ENCODE results near the gene CTNNA2.

The CTNNA2 gene

DNA sequence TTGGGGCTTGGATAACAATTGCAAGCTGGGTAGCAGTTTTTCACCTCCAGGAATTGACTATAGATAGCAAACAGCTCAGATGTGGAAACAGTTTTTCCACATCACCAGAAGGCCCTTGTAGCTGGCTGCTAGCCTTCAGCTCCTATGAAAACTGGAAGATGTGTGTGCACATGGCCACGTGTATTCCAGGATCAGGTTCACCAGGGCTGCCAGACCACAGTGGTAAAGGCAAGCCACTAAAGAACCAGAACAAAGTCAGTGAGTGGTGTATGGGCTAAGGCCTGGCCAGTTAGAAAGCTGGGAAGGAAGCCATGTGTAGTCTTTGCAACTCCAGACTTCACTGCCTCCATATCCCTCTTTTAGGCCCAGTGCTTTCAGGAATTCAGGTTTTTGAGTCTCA, 778.8 kb downstream of the CTNNA2 start:
- DNase-seq (ENCODE audit: low read depth), result no peak

DNA sequence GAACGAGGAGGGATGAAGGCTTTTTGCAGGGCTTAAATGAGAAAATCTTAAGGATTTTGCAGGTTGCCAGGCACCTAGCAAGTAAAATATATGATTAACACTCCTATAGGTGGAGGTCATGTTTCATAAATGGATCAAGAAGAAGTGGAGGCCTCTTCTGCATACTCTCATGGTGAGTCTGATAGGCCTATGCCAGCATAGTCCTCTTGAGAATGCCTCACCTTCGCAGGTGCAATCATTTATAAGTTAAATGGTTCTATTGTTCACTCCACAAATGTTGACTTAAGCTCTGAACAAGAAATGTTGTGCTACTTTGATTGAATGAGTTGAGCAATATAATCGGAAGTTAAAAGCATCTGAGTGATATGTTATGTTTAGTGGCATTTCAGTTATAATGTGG, 779.6 kb downstream of the CTNNA2 start:
- DNase-seq (ENCODE audit: low read depth), result no peak

DNA sequence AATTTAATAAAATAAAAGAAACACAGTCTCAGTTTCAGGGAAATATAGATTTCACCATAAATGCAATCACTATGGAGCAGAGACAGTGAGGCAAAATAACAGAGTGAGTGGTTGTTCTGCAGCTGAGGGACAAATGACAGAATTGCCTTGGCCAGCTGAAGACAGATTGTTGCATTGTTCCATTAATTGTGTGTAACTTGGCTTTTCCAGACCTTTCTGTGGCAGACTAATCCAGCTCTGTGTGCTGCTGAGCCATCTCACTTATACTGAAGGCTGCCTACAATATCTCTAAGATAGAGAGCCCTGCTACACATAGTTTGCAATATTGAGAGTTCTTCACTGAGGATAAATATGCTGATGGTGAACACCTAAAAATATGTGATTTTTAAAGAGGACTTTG, 780.2 kb downstream of the CTNNA2 start:
- no peak for DNase-seq (ENCODE audit: low read depth)

DNA sequence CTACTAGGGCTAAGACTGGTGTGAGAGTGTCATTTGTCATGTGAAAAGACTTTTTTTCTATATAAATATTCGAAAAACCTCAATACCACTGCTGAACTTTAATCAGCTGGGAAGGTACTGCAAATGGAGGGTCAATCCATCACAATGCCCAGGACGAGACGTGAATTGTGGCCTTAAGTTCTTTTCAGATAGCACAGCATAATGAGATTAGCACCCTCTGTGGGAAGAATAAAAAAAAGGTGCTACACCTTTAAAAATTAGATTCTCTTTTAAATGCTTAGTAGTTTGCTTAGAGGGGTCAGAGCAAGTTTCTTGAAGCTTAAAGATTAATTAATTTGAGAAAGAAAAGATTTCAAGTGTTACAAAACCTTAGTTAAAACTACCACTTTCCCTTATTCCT, 786.1 kb downstream of the CTNNA2 start:
- no peak for DNase-seq (ENCODE audit: low read depth)

DNA sequence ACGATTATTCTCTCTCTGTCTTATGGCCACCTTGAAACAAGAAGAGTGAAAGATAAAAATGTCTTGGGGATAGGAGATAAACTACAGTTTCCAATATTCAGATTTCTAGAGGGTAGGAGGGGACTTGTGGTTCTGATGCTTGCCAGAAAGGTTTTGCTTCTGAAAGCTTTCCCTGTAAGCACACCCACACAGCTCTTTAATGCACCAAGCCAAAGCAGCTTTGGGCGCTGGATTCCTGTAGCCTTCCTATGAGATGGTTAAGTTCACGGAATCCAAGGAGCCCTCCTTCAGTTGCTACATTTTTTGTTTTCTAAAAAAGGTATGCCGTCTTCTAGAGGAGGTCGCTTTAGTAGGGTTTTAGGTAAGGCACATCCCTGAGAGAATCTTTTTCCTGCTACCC, 786.8 kb downstream of the CTNNA2 start:
- DNase-seq (ENCODE audit: low read depth), result no peak

DNA sequence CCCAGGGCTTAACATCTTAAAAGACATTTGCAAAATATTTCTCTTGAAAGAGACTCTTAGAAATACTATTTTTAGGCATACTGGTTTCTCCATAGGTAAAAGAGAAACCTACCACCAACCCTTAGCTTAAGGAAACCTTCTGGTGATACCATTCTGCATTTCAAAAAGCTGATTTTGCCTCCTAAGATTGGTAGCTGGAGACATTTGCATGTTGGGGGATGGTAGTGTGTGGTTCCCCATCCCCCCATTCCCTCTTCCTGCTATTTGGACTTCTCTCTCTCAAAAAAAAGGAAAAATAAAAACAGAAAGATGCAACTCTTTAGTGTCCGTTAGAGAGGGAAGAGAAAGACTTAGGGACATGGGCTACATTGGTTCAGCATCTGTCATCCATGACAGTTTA, 787.5 kb downstream of the CTNNA2 start:
- DNase-seq (ENCODE audit: low read depth), result no peak

DNA sequence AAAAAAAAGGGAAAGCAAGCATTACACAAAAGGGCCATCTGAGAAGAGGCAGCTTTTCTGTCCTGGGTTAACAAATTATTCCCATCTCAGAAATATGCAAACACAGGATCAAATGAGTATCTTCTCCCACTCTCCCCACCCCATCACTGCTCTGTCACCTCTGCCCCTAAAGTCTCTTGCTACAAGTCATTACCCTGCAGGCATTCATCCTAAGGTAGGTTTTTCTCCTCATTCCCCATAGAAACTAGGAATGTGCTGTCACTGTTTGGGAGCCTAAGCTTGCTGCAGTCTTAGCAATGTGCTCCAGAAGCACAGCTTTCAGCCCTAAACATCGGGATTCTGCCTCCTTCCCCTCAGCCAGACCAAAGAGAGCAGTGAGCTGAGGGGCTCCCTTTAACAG, 788.1 kb downstream of the CTNNA2 start:
- DNase-seq (ENCODE audit: low read depth), result no peak

DNA sequence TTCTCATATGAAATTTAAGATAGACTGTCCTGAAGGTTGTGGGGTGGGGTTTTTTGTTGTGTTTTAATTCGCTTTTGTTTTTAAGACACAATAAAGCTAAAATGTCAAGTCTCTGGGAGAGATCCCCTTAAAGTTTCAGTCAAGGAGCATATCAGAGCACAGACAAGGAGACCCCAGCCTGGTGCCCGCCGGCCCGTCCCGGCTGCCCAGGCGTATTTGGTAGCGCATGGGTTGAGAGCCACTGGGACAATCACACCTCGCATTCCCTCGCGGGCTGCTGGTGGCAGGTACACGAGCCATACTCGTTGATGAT, 789.1 kb downstream of the CTNNA2 start:
- DNase-seq (ENCODE audit: low read depth), result no peak

DNA sequence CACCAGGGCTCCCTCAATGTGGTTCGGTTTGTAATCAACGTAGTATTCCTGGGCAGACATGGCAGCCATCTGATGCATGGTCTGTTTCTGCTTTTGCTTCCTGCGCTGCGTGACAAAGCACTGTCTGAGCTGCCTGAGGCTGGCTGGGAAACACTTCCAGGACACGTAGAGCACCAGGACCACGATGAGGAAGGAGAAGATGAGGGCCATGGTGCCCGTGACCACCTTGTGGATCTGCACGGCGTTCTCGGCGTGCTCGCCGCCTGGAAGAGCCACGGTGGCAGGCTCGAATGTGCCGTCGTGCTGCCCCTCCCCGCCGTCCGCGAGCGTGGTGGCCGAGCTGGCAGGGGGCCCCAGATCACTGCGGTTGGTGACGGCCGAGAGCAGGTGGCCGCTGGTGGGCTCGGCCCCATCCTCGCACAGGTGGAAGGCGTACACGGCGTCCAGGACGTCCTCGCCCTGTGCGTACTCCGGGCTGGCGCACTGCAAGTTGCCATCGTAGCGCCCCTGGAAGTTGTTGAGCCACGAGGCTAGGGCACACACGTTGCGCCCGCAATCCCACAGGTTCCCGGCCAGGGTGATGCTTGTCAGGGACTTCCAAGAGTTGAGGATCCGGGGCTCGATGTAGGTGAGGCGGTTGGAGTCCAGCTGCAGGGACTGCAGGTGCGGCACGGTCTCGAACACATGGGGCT, 789.6 kb downstream of the CTNNA2 start:
- DNase-seq (ENCODE audit: low read depth), result no peak

DNA sequence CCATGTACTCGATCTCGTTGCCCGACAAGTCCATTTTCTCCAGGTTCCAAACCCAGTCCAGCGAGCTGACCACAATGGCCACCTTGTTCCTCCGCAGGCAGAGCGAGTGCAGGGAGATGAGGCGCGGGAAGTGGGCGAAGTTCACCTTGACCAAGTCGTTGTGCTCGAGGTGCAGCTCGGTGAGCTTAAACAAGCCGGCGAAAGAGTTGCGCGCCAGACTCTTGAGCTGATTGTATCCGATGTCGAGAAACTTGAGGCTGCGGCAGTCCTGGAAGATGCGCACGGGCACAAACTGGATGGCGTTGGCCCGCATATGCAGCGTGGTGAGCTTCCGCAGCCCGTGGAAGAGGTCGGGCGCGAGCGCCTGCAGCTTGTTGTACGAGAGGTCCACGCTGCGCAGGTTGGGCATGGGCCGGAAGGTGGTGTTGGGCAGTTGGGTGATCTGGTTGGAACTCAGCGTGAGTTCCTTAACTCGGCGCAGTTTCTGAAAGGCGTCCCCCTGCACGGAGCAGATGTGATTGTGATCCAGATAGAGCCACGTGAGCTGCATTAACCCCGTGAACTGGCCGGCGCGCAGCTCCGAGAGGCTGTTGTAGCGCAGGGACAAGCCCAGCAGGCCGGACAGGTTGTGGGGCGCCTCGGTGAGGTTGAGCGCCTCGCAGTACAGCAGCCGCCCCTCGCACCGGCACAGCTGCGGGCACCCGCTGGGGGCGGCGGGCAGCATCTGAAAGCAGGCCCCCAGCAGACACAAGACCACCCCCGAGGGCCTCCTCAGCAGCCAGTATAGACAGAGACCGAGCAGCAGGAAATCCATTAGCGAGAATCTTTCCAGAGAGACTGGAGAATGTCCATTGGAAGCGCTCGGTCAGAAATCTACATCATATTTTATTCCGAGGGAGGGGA, 790.4 kb downstream of the CTNNA2 start:
- DNase-seq (ENCODE audit: low read depth), result no peak

DNA sequence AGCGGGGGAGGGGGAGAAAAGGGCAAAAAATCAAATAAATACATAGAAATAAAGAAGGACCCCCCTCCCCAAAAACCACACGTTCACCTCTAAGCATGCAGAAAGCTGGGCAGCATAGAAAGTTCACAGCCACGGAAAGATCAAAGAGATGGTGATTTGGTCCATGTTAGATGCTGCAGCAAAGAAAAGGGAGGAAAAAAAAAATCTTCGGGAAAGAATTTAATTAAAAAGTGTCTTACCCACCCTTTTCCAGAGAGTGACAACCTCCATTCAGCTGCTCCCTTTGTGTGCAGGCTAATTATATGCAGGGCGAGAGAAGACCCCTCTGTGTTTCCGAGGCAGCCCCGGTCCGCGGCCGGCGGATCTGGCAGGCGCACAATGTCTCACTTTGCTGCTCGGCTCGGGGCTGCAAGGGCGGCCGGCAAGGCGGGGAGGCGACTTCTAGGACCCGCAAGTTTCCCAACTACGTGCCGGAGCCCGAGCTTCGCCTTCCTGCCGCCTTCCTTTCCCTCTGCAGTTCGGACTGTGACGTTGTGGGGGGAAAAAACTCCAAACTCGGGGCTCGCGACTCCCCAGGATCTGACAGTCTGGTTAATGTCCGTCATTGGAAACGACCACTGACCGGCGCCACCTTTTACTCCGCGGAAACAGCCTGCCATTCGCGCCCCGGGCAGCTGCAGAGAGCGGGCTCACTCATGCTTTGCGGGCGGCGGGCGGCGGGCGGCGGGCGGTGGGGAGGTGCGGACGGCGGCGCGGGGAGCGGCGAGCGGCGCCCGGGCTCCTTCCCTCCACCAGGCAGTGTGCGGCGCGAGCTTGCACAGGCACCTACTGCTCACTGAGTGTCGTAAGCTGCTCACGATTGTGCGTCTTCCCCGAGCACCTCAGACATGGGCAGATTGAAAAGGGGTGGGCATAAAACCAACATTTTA, 791.3 kb downstream of the CTNNA2 start, which contains the start of gene LRRTM1:
TSS of gene LRRTM1 (minus strand) at position 844 of the 929 bp plus-strand sequence. CDS start 933 bp downstream, outside the sequence.
- DNase-seq (ENCODE audit: low read depth), result no peak

DNA sequence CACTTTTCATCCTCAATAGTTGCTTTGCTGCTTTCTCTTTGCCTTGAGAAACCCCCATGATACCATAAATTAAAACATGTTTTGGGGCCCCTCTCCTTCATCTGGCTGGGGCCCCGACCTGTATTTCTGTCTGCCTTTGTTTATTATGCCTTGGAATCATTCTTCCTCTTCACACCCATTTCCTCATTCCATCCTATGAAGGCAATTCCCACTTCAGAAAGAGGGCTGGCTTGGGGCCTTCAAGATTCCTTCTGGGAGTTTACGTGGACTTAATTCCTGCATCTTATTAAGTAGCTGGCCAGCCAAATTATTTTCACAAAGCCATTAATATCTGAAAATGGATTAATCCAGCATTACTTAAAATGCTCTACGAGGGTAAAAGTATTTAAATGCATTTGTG, 798.5 kb downstream of the CTNNA2 start:
- no peak for DNase-seq (ENCODE audit: low read depth)

DNA sequence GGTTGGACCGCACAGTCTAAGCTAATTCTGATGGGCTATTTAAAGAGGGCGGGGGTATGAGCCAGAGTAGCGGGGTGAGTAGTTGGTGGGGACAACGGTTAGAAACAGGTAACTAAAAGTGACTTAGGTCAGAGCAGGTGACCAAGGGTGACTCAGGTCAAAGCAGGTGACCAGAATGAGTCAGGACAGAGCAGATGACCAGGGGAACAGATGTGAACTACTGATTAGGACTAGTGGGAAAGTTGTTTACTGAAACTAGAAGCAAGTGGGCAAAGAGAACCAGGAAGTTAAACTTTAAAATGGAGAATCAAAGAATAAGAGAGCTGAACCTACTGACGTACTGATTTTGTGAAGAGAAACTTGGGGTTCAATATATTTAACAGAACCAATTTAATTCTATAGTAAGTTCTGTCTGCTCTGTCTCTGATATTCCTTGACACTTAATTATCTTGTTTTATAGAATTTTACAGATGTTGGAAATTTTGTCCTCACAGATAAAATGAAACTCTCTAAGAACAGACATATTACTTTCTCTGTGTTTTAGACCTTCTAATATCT, 799.5 kb downstream of the CTNNA2 start:
- DNase-seq (ENCODE audit: low read depth), result no peak

DNA sequence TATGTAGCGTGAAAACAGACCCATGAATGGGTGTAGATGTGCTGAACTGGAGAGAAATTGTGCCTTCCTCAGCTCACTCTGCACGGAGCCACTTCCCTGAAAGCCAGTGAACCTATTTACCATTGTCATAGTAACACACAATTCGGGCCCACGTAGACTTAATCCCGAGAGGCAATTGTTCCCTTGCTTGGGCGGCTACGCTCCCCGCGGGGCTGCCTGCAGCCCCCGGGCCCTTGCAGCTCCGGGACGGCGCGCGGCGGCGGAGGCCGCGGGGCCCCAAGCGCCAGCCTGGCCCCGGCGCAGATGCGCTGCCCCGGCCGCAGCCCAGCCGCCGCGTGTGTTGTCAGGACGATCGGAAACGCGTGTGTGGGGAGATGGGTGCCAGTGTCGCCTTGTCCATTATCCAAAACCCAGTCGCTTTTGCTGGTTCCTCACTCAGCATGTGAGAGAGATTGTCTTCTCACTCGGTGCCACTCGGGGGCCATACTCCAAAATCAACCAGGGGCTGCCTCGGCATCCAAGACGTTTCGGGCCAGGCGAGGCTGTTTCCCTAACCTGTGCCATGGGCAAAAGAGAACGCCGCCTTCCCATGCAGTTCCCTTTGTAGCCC, 809.6 kb downstream of the CTNNA2 start:
- DNase-seq (ENCODE audit: low read depth), result no peak

DNA sequence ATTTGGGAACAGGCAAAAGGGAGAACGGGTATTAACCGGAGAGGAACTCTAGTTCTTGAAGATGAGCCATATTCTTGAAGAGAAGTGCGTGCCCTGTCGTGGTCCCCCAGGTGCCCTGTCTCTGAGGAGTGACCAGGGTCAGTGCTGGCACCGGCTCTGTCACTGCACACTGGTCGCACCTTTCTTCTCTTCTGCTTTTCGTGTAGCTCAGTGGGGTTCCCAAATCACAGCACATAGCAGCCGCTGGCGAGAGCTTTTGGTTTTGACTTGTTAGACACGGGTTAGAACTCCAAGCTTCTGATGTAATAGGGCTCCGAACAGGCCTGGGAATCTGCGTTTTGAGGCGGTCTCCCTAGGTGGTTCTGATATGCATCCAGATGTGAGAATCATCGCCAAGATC, 810.1 kb downstream of the CTNNA2 start:
- DNase-seq (ENCODE audit: low read depth), result no peak

DNA sequence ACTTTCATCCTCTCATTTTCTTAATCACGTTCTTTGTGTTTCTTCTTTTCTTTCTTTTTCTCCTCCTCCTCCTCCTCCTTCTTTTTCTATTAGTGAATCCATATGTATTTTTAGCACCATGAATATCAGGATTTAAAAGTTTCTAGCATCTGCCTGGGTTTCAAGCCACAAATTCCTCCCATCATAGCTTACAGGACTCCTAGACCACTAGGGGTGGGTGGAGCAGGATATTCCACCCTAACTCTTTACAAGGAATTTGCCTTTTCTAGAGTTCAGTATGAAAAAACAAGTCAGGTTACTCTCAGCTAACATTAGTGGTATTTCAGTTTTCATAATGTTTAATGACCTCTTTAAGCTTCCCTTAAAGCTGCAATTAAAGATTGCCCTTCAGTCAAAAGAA, 810.8 kb downstream of the CTNNA2 start:
- DNase-seq (ENCODE audit: low read depth), result no peak

DNA sequence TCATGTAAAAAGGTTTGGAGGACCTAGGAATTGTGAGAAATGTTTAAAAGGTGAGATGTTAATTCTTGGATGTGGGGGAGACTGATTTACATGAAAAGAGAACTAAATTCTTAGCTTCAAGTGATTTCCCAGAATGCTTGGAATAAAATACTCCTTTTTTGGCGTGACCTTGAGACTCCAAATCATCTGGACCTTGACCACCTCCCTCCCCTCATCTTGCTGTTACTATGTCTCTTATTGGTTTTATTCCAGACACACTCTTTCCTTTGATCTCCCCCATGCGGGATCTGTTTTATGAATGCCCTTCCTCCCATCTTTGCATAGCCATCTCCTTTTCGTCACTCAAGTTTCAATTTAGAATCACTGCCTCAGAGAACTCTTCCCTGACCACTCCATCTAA, 811.7 kb downstream of the CTNNA2 start:
- DNase-seq (ENCODE audit: low read depth), result no peak

DNA sequence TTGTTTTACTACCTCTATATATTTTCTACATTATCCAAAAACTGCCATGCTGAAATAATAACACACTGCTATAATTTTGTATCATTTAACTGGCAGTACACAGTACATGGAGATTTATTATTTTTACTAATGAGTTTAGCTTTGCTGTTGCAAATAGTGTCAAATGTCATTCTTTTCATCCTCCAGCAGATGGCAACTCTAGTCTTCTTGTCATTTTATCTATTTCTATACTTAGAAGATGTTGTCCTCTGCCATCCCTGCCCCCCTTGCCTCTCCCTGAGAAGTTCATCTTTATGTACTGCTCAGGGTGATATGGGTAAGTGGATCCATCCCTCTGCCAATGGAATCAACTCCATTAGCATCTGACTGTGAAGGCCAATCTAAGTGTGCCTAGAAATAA, 813.4 kb downstream of the CTNNA2 start:
- DNase-seq (ENCODE audit: low read depth), result no peak

DNA sequence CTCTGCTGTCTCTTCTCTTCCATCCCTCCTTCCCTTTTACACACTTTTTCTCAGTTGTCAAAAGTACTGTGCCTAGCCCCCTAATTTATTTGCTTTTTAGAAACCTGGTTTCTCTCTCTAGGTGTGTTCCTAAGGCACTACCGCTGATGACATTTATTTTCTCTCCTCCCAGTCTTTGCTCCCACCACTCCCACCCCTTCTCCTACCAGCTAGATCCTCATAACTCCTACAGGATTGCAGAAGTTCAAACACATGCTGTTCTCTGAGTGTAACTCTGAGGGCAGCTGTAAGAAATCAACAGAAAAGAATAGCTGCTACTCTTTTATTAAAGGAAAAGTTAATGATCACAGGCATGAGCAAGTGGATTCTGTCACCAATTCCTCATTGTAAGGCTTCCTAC, 814.0 kb downstream of the CTNNA2 start:
- no peak for DNase-seq (ENCODE audit: low read depth)

DNA sequence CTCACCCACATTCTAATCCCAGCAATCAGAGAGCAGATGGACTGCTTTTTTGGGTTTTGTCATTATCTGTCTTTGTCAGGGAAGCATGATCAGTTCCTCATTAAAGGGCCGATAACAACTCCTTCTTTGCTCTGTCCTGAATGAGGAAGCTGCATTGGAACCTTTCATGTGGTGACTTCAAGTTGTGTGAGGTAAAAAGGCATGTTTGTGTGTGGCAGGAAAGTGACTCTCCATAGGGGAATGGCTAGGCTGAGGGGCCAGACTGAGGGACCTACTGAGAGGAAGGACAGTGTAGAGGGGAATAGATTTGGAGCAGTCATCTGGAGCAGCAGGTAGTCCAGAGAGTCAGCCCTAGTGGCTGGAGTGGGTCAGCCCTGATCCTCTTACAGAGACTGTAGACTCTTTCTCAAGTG, 815.3 kb downstream of the CTNNA2 start:
- DNase-seq (ENCODE audit: low read depth), result no peak

DNA sequence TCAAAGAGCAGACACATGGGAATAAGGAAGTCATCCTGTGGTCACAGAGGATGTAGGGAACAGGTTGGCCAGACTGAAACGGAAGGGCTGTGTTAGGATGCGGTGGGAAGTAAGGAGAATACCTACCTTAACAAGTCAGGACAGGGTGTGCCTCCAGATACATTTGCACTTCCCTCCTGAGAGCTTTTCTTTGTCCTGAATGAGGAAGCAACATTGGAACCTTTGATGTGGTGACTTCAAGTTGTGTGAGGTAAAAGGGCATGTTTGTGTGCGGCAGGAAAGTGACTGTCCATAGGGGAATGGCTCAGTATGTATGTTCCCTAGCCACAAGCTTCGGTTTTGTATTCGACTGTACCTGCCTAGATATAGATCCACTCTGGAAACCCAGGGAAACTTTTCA, 816.6 kb downstream of the CTNNA2 start:
- no peak for DNase-seq (ENCODE audit: low read depth)

All from HS-27A (cell line).